ENCODE data around the gene ELAVL1.

The ELAVL1 gene

GRCh38 chr19:7908742-7909461, 96.5 kb downstream of the ELAVL1 start:
- no peak for DNase-seq
